SH-SY5Y (cell line): ENCODE data around the gene NSUN3.

Experiments used
- GATA2 ChIP-seq: IDR thresholded peaks from 2 replicates; pipeline ENCODE4 v1.6.1; 2011; ENCODE audit warnings: mild to moderate bottlenecking, low read depth, low read length
- GATA3 ChIP-seq: IDR thresholded peaks from 2 replicates; pipeline ENCODE4 v1.6.1; 2011; ENCODE audit warnings: low read depth, mild to moderate bottlenecking, low read length, moderate library complexity

DNA sequence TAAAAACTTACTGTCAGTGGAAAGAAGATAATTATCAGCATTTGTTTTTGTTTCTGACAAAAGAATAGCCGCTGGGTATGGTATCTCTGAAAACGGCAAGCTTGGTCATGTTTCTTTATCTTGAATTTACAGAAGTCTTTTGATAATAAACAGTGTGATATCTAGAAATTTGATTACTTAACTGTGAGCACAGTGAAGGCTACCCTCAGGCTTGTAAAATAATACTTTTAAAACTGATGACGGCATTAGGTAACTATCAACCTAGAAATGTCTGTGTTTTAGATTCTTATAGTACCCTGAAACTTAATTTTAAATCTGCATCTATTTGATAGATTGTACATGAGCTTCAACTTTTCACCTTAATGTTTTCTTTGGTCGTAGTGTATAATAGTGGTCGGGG, 43.4 kb downstream of the NSUN3 start:
- no peak for TF ChIP-seq GATA2
- peak; percentile 64; the same call in 1 of the 2 replicates for TF ChIP-seq GATA3
